Ureter (tissue), 1 donor: ENCODE measurements around the gene RASGRP2. TPM values are rescaled to one million over a fixed set of nuclear protein-coding genes. Genes with fewer than 3 reads are reported as not detected.
"Not testable (repeated sequence)": the region's sequence is repeated elsewhere in the genome, so short reads cannot be mapped to it uniquely, and the experiment has no call there.

ENCODE experiments used
- DNase-seq: peaks from one replicate; pipeline ENCODE4 v3.0.0-alpha.2; 2020; ENCODE audit warnings: low spot score
- total RNA-seq: library from RNA; stranded (reverse); gene quantifications from one replicate; pipeline ENCODE4 v1.2.4, GENCODE V29; 2023
- donor health status: DM: yes; HTN: yes; CAD: no.

Gene RASGRP2
- total RNA-seq, 1 donor from 2014 or later: 23.3 TPM

GRCh38 chr11:64720640-64721358 is 23.1 kb downstream of the RASGRP2 start:
- DNase-seq: no peak

GRCh38 chr11:64720167-64720566 is 23.8 kb downstream of the RASGRP2 start:
- no peak for DNase-seq

- DNase-seq: no peak
Observed at GRCh38 chr11:64719406-64719805, 24.5 kb downstream of the RASGRP2 start.

GRCh38 chr11:64718780-64719124 is 25.2 kb downstream of the RASGRP2 start:
- DNase-seq: no peak

- DNase-seq: no peak
Observed at GRCh38 chr11:64718084-64718779, 25.7 kb downstream of the RASGRP2 start.

GRCh38 chr11:64717268-64717578 is 26.7 kb downstream of the RASGRP2 start:
- DNase-seq: no peak

- DNase-seq: no peak
Observed at GRCh38 chr11:64716473-64717267, 27.3 kb downstream of the RASGRP2 start.

- DNase-seq: no peak
Observed at GRCh38 chr11:64715756-64716472, 28.0 kb downstream of the RASGRP2 start.

- no peak for DNase-seq
Observed at GRCh38 chr11:64715110-64715509, 28.8 kb downstream of the RASGRP2 start.

GRCh38 chr11:64714666-64715065 is 29.3 kb downstream of the RASGRP2 start:
- no peak for DNase-seq

GRCh38 chr11:64713781-64714363 is 30.1 kb downstream of the RASGRP2 start:
- DNase-seq: no peak

GRCh38 chr11:64713016-64713707 is 30.8 kb downstream of the RASGRP2 start:
- no peak for DNase-seq

GRCh38 chr11:64712430-64713015 is 31.4 kb downstream of the RASGRP2 start:
- DNase-seq: no peak

- no peak for DNase-seq
Observed at GRCh38 chr11:64711956-64712362, 32.0 kb downstream of the RASGRP2 start.

GRCh38 chr11:64711138-64711955 is 32.6 kb downstream of the RASGRP2 start:
- DNase-seq: no peak

GRCh38 chr11:64710418-64711137 is 33.4 kb downstream of the RASGRP2 start:
- DNase-seq: no peak

- DNase-seq: no peak
Observed at GRCh38 chr11:64705501-64705900, 38.4 kb downstream of the RASGRP2 start.

- DNase-seq: no peak
Observed at GRCh38 chr11:64703048-64703447, 40.9 kb downstream of the RASGRP2 start.

- DNase-seq: not testable (repeated sequence)
Observed at GRCh38 chr11:64701956-64702355, 42.0 kb downstream of the RASGRP2 start.
